ENCODE results near the gene GUK1. TPM values are rescaled to one million over a fixed set of nuclear protein-coding genes. Genes with fewer than 3 reads are reported as not detected.
A peak's percentile ranks its signal among the peaks of the same experiment; 100 is the strongest.

The GUK1 gene
- total and polyA plus RNA-seq, 7 donors: 90.2 to 271 (median 122) TPM

GRCh38 chr1:228178737-228179684 lies 38.9 kb downstream of the GUK1 start:
- WGBS, 3 donors: 75 to 84% (median 82%) methylated on average over 12 of the region's 12 CpGs
- DNase-seq (peak in 1 of 2 donors; percentile 28), ATAC-seq (no peak)
- no peak for TF ChIP-seq CTCF (IDR thresholded peaks at IDR 0.05)
- H3K4me1 ChIP-seq: no peaks in the 10 kb centered on the region
- H3K9me3 ChIP-seq: no peaks in the 10 kb centered on the region
- no peaks in the 10 kb centered on the region for H3K27me3 ChIP-seq (ENCODE audit: insufficient read depth in 3 of 3, low read length in 2 of 3)
- intact Hi-C loops (cut with DNase I): no loop called here
- H3K36me3 ChIP-seq (ENCODE audit: insufficient read depth in 1 of 2, low read depth in 1 of 2): peaks cover 0 to 12% of the 10 kb centered on the region in 2 donors
- peak overlapping the region; percentile 21 for H3K27ac ChIP-seq
- no peak overlapping the region for H3K4me3 ChIP-seq

GRCh38 chr1:228180271-228180958 lies 40.3 kb downstream of the GUK1 start:
- TF ChIP-seq CTCF (IDR thresholded peaks at IDR 0.05): no peak
- intact Hi-C loops (cut with DNase I): no loop called here

GRCh38 chr1:228180959-228181644 lies 41.0 kb downstream of the GUK1 start:
- DNase-seq: no peak
- H3K36me3 ChIP-seq (ENCODE audit: insufficient read depth in 1 of 2, low read depth in 1 of 2): no peaks in the 10 kb centered on the region
- peak; percentile 18 to 53 (median 32) for ATAC-seq
- TF ChIP-seq CTCF (IDR thresholded peaks at IDR 0.05): no peak
- no peaks in the 10 kb centered on the region for H3K9me3 ChIP-seq
- H3K27me3 ChIP-seq (ENCODE audit: insufficient read depth in 3 of 3, low read length in 2 of 3): no peaks in the 10 kb centered on the region
- H3K4me1 ChIP-seq: no peaks in the 10 kb centered on the region
- peak overlapping the region; percentile 73 for H3K27ac ChIP-seq
- intact Hi-C loops (cut with DNase I): no loop called here
- peak overlapping the region; percentile 30 for H3K4me3 ChIP-seq
- WGBS, 3 donors: 77 to 94% (median 80%) methylated on average over 7 of the region's 7 CpGs

More at GRCh38 chr1:228180271-228180958, 40.3 kb downstream of the GUK1 start:
- WGBS, 3 donors: 75 to 84% (median 83%) methylated on average over 4 of the region's 4 CpGs
- no peaks in the 10 kb centered on the region for H3K27me3 ChIP-seq (ENCODE audit: insufficient read depth in 3 of 3, low read length in 2 of 3)
- ATAC-seq (peak in 1 of 4 donors; percentile 31), DNase-seq (no peak)
- H3K4me1 ChIP-seq: no peaks in the 10 kb centered on the region
- H3K27ac ChIP-seq: peak overlapping the region; percentile 73
- no peak overlapping the region for H3K4me3 ChIP-seq
- H3K9me3 ChIP-seq: no peaks in the 10 kb centered on the region
- H3K36me3 ChIP-seq (ENCODE audit: insufficient read depth in 1 of 2, low read depth in 1 of 2): peaks cover 0 to 4% of the 10 kb centered on the region in 2 donors

- 27 to 44% (median 34%) methylated on average over 9 of the region's 9 CpGs for WGBS, 3 donors
- peak overlapping the region; percentile 30 for H3K4me3 ChIP-seq
- no peaks in the 10 kb centered on the region for H3K4me1 ChIP-seq
- H3K36me3 ChIP-seq (ENCODE audit: insufficient read depth in 1 of 2, low read depth in 1 of 2): no peaks in the 10 kb centered on the region
- intact Hi-C loops (cut with DNase I): no loop called here
- no peaks in the 10 kb centered on the region for H3K27me3 ChIP-seq (ENCODE audit: insufficient read depth in 3 of 3, low read length in 2 of 3)
- TF ChIP-seq CTCF (IDR thresholded peaks at IDR 0.05): no peak
- ATAC-seq (peak; percentile 74 to 87 (median 81)), DNase-seq (peak in 1 of 2 donors; percentile 59)
- H3K27ac ChIP-seq: peak overlapping the region; percentile 73
- H3K9me3 ChIP-seq: no peaks in the 10 kb centered on the region
These were observed 41.6 kb downstream of the GUK1 start for GRCh38 chr1:228181645-228182034.

Measured in psoas muscle (tissue), 8 donors.